Eye (tissue), 1 donor: ENCODE results near the gene TMEM117.
"Not testable (repeated sequence)": the region's sequence is repeated elsewhere in the genome, so short reads cannot be mapped to it uniquely, and the experiment has no call there.

ENCODE experiments used
- DNase-seq: peaks from one replicate; pipeline ENCODE4 v3.0.0-alpha.2; 2015

The TMEM117 gene

GRCh38 chr12:43841253-43841652, 5.4 kb downstream of the TMEM117 start:
- DNase-seq = no peak

DNA sequence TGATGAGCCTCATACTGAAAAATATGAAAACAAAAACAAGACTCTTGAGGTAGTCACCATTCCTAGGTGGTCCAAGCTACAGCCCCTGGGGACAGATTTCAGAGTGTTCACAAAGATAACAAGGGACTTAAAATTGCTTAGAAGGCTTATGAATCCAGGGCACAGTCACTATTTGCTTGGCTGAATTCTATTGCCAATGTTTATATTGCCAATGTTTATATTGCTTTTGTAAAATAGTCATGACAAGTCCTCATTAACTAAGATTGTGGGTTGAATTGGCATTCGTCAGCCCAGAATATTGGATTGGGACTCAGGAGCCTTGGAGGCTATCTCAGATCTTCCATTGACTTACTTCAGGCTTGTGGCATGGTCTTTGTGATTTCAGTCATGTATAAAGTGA, 6.4 kb downstream of the TMEM117 start:
- DNase-seq = no peak

- peak; percentile 29 for DNase-seq
These were observed 11.7 kb downstream of the TMEM117 start for GRCh38 chr12:43847425-43848225.

DNA sequence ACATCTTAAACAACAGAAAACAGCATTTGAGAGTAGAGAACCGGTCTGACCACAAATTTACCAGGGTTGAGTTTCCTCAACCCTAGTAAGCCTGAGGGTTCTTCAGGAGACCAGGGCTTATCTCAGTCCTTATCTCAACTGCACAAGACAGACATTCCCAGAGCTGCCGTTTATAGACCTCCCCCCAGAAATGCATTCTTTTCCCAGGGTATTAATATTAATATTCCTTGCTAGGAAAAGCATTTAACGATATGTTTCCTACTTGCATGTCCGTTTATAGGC, 12.3 kb downstream of the TMEM117 start:
- DNase-seq = no peak

GRCh38 chr12:43848786-43849185, 12.9 kb downstream of the TMEM117 start:
- no peak for DNase-seq

DNA sequence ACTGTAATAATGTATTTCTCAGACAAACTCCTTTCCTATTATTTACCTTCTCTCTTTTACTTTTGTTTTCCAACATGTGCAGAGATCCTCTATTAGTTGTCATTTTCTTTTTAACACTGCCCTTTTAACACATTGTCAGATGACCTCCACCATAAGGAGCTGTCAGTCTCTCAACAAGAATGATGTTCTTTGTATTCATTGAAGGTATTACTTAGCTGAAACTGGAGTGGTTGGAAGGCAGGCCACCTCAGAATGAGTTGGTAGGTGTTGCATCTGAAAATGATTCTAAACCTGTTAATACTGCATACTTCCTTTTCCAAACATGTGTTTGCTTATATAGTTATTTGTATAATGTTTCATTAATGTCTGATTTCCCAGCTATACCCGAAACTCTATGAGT, 16.9 kb downstream of the TMEM117 start:
- DNase-seq = no peak

- DNase-seq = no peak
These were observed 21.1 kb downstream of the TMEM117 start for GRCh38 chr12:43856972-43857371.

GRCh38 chr12:43858096-43858495, 22.2 kb downstream of the TMEM117 start:
- DNase-seq = no peak

- no peak for DNase-seq
These were observed 23.1 kb downstream of the TMEM117 start for GRCh38 chr12:43858991-43859390.

- peak; percentile 8 for DNase-seq
These were observed 25.3 kb downstream of the TMEM117 start for GRCh38 chr12:43861015-43861839.

DNA sequence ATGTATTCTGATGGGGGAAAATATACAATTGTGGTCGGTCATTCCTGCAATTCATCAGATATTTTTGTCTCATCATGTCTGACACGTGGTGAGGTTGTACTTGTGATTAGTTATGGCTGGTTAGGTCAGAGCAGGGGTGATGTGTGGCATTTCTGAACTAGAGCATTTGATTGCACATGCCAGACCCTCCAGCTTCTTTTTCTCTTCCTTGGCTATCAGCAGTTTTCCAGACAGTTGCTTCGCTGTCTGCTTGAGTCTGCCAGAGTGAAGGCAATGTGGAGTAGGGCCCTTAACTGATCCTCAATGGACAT, 25.9 kb downstream of the TMEM117 start:
- peak; percentile 25 for DNase-seq

- DNase-seq = no peak
These were observed 28.0 kb downstream of the TMEM117 start for GRCh38 chr12:43863770-43864366.

DNA sequence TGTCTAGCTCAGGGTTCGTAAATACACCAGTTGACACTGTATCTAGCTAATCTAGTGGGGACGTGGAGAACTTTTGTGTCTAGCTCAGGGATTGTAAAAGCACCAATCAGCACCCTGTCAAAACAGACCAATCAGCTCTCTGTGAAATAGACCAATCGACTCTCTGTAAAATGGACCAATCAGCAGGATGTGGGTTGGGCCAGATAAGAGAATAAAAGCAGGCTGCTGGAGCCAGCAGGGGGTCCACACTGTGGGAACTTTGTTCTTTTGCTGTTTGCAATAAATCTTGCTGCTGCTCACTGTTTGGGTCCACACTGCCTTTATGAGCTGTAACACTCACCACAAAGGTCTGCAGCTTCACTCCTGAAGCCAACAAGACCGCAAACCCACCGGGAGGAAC, 28.7 kb downstream of the TMEM117 start:
- DNase-seq = not testable (repeated sequence)

DNA sequence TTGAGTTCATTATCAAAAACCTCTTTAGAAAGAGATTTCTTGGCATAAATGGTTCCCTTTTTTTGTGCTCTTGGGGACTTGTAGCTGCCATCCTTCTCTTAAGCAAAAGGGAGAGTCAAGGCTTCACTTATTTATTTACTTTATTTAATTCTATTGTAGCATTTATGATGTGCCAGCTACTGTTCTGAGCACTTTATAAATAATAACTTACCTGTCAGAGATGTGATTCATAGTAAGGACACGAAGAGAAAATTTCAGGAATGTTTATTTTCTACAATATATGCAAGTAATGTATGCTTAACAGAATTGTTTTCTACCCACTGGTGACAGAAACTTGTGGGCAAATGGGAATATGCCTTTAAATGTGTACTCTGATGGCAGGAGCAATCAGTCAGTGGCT, 33.3 kb downstream of the TMEM117 start:
- no peak for DNase-seq

- DNase-seq = not testable (repeated sequence)
These were observed 33.9 kb downstream of the TMEM117 start for GRCh38 chr12:43869765-43870164.

- DNase-seq = not testable (repeated sequence)
These were observed 35.4 kb downstream of the TMEM117 start for GRCh38 chr12:43871258-43871657.

GRCh38 chr12:43872396-43872795, 36.5 kb downstream of the TMEM117 start:
- no peak for DNase-seq

DNA sequence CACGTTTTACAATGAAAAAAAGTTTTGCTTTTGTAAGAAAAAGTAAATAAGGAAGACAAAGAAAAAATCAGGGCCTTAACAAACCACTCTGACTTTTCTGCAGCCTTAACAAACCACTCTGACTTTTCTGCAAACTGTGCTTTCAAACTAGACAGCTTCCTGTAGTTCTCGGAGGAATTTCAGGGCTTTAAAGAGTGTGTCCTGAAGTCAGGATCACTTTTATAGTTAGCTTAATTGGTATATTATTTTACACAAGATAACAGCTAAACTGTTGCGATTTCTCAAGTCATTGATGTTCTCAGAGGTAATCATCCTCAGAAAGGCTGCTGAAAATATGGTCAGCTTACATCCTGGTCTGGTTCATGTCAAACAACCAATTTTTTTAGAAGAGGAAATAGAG, 42.2 kb downstream of the TMEM117 start:
- no peak for DNase-seq

GRCh38 chr12:43880547-43880946, 44.7 kb downstream of the TMEM117 start:
- no peak for DNase-seq

DNA sequence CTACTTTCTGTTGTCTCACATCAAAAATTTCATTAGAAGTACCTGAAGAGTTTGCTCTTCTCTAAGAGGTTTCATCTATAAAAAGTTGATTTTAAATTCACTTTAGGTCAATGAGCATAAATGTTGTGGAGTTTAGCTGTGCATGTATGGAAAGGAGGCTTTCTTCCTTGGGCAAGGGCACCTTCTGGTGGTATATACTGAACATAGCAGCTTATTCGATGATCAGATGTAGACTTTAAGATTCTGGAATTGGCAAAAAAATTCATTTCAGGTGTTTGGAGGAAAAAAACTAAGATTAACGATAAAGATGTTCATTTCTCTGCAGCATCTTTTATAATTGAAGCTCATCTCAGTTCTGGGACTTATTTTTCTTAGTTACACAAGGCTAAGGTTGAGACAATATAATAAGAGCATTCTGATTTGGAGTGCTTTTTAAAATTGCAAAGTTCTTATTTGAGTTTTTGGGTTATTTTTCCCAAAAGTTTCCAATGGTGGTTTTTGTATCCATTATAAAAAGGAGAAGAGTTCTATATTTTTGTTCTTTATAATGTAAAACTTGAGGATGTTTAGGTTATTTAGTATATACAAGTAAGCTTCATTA, 46.8 kb downstream of the TMEM117 start:
- peak; percentile 79 for DNase-seq

GRCh38 chr12:43883311-43883710, 47.4 kb downstream of the TMEM117 start:
- DNase-seq = no peak

DNA sequence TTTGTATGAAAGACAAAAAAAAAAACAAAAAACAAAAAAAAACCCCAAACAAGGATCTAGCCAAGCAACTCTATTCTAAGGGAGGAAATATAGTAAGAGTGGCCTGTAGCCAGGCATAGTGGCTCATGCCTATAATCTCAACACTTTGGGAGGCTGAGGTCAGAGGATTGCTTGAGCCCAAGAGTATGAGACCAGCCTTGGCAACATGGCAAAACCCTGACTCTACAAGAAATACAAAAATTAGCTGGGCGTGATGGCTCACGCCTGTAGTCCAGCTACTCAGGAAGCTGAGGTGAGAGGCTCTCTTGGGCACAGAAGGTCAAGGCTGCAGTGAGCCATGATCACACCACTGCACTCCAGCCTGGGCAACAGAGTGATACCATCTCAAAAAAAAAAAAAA, 47.9 kb downstream of the TMEM117 start:
- no peak for DNase-seq

DNA sequence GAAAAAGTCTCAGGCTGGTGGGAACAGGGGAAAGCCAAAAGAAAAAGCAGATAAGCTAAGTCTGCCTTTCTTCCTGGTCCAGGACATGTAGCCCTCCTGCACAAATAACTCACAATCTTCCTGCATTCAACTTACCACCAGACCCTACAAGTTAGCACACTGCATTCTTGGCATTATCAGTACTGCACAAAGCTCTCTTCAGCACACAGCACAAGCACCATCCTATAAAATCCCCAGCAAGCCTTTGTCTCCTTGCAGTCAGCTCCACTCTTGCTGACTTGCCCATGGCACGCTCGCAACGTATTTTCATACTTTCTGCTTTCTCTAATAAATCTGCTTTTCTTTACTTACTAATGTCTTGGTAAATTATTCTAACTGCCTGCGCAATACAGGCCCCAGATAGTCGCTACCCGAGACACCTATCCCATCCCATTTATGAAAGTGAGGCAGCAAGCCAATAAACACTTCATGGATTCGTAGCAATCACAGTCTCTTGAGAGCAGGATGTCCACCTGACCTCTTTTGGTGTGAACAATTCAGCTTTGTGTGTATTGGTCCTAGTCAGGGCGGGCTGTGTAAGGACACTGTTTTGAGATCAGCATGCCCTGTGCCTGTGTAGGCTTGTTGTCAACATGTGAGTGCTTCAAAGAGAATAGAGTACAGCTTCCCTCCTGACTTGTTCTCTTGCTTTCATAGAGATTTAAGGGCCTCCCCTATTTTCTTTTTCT, 49.0 kb downstream of the TMEM117 start:
- DNase-seq = peak; percentile 16
